HG02763 (cell line): ENCODE data around the gene CLCN5.

Experiments used
- ATAC-seq: cut with Tn5 transposase; IDR thresholded peaks from one replicate; pipeline ENCODE4 v1.9.1; 2021; ENCODE audit warnings: mild to moderate bottlenecking, moderate library complexity; ENCODE audit not compliant: unreplicated experiment

The CLCN5 gene

GRCh38 chrX:49932791-49933190 is 10.4 kb downstream of the CLCN5 start:
- ATAC-seq: no peak

- no peak for ATAC-seq
These were observed 11.8 kb downstream of the CLCN5 start for GRCh38 chrX:49934148-49934547.

DNA sequence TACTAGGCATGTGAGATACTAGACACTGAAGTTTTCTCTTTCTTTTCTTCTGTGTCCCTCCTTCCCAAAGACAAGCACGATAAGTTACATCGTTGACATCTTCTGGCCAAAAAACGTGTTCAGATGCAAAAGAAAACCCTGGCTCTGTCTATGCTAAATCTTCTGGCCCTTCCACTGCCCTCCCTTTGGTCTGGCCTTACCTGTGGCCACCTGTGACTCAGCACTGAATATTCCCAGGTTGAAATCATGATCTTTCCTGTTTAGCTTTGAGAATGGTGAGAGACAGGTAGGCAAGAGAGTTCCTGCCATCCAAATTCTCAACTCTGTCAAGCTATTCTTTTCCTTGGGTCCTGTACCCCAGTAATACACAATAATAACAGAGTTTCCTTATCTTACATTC is 12.3 kb downstream of the CLCN5 start:
- ATAC-seq: no peak

DNA sequence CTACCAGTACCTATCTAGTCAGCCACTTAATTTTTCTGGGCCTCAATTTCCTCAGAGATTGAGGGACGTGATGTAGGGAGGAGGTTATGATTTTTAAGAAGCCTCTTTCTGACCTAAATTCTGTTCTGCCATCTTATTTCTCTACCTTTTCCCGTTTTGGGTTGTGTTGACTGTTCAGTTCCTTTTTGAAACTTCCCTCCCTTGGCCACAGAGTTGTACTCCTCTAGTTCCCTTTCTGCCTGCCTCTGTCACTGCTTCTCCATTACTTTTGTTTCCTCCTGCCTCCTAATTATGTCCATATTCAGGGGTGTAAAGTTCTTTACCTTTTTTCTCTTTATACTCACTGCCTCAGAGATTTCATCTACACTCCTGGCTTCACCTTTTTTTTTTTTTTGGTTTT is 25.4 kb downstream of the CLCN5 start:
- no peak for ATAC-seq

GRCh38 chrX:49949961-49950360 is 27.6 kb downstream of the CLCN5 start:
- no peak for ATAC-seq

- ATAC-seq: no peak
These were observed 29.3 kb downstream of the CLCN5 start for GRCh38 chrX:49951524-49952193.

DNA sequence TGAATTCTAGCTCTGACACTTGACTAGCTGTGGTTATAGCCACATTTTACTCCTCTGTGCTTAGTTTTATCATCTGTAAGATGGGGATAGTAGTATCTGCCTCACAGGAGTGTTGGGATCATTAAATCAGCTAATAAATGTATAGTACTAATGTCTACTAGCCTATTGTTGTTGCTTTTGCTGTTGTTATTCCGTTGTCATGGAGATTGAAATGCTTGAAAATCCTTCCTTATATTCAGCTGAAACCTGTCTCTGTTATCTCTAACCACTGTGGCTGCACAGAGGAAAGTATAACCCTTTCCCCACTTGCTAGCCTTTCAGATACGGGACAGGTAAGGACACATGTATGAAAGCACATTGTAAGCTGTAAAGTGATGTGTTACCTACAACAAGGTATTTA is 33.9 kb downstream of the CLCN5 start:
- no peak for ATAC-seq

- ATAC-seq: no peak
These were observed 36.5 kb downstream of the CLCN5 start for GRCh38 chrX:49958727-49959485.

- ATAC-seq: no peak
These were observed 37.2 kb downstream of the CLCN5 start for GRCh38 chrX:49959602-49960001.

DNA sequence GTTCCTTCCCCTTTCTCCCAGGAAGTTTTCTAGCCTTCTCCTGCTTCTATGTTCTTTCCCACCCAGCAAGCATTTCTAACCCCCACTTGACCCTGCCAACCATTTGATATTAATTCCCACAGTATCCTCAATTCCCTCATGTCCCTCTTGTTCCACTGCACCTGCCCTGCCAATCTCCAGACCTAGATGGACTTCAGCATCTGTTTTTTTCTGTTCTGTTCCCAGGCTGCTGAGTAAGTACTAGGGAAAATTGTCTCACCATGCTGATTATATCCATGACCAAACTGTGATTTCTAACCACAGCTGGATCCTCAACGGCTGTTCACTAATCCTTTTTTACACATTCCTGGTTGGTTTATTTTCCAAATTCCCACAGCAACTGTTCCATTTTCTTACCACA is 37.7 kb downstream of the CLCN5 start:
- ATAC-seq: no peak

DNA sequence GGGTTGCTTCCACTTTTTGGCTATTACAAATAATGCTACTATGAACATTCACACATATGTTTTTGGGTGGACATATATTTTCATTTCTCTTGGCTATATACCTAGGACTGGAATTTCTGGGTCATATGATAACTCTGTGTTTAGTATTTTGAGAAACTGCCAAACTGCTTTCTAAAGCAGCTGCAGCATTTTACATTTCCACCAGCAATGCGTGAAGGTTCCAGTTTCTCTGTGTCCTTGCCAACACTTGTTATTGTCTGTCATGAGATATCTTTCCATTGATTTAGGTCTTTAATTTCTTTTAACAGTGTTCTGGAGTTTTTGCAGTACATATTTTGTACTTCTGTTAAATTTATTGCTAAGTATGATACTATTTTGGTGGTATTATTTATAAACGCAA is 48.3 kb downstream of the CLCN5 start:
- no peak for ATAC-seq

DNA sequence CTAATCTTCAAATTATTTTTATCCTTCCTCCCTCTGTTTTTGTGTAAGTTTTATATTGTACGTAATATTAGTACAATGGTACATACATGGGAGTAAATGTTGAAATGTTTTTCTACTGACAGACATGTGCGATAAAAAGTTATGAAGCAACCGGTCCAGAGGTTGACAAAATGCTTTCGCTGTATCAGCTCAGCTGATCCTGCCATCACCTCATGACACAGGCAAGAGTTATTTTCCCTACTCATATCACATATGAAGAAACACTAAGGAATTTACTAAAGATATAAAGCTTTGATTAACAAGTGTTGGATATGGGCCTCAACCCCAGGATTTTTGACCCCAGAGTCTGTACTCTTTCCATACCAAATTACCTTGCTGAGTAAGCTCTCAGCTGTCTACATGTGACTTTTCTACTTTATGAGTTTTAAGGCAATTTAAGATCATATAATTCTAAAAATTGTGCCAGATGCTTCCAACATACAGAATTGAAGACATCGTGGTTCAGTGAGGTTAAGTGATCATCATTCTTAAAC is 50.0 kb downstream of the CLCN5 start:
- ATAC-seq: no peak

DNA sequence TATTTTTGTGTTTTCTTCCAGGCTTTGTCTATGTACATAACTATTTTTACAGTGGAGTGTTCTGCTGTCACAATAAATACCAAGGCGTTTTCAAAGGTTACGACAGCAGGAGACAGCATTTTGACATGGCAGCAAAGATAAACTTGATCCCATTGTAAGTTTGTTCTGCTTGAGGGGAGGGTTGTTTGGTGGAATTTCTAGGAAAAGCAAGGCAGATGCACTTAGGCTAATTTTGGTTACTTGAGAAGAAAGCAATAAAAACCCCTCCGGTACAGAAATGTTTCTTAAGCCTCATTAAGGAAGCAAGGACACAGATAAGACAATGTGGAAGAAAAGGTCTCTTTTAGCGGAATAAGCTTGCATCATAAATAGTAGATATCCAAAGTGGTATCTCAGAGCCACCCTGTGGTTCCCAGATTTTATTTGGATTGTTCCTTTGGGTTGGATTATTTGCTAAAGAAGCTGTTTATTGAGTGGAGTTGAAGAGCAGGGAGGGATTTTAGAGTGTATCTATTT is 54.3 kb downstream of the CLCN5 start:
- no peak for ATAC-seq

GRCh38 chrX:49977319-49978090 is 55.1 kb downstream of the CLCN5 start:
- ATAC-seq: no peak

DNA sequence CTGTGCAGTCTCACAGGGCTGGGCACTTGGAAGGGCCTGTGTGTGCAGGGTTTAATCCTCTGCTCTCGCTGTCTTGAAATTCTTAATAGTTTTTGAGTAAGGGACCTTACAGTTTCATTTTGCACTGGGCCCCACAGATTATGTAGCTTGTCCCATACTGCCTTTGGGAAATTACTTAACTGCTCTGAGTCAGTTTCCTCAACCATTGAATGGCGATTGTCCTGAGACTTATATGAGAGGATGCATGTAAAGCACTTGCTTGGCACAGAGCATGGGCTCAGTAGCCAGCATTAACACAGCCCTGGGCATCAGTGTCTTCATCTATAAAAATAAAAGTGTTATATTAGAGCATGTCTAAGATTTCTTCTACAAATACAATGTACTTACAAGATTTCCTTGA is 55.8 kb downstream of the CLCN5 start:
- ATAC-seq: no peak

DNA sequence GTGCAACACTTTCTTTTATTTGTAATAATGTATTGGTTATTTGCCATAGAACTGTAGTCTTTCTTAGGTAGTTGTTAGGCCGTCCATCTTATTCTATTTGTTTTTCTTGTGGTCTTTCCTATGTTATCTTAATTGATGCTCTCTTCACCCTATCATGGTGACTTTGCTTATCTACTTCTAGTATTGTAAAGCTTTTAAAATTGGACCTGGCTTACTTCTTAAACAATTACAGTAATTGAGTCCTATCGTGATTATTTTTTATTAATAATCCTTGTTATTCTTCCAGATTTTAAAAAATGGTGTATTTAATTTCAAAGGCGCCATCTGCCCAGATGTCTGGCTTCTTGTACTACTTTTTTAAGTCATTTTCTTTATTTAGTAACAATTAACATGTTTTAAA is 63.7 kb downstream of the CLCN5 start:
- ATAC-seq: no peak

- no peak for ATAC-seq
These were observed 65.3 kb downstream of the CLCN5 start for GRCh38 chrX:49987651-49988050.

DNA sequence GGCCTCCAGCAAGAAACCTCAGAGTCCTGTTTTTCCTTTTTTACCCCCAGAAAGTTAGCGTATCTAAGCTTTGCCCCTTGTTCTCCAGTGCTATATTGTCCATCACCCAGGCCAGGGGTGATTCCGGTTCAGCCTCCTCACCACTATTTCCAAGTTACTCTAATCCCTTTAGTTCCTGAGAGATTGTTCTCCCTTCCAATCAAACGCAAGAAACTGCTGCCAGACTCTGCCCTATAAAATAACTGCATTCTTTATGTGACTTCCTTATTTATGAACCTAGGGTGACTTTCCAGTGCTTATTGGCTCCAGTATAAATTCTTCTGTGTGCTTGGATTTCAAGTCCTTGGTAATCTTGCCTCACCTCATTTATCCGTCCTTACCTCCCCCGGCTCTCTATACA is 65.7 kb downstream of the CLCN5 start:
- no peak for ATAC-seq

GRCh38 chrX:49991758-49992157 is 69.4 kb downstream of the CLCN5 start:
- no peak for ATAC-seq

GRCh38 chrX:49992853-49993252 is 70.5 kb downstream of the CLCN5 start:
- ATAC-seq: no peak

GRCh38 chrX:49993661-49994060 is 71.3 kb downstream of the CLCN5 start:
- no peak for ATAC-seq
